Epithelial cell of umbilical artery (primary cell): Measurements from ENCODE around the gene ZNF444. TPM values are rescaled to one million over a fixed set of nuclear protein-coding genes. Genes with fewer than 3 reads are reported as not detected.

Experiments used
- total RNA-seq: library from RNA; depleted of rRNA; stranded (reverse); fragments of >200 nt; gene quantifications from 2 replicates; pipeline ENCODE4 v1.2.3, GENCODE V29; 2014

The ZNF444 gene
- total RNA-seq = 13.1 and 16.9 TPM in 2 replicates

DNA sequence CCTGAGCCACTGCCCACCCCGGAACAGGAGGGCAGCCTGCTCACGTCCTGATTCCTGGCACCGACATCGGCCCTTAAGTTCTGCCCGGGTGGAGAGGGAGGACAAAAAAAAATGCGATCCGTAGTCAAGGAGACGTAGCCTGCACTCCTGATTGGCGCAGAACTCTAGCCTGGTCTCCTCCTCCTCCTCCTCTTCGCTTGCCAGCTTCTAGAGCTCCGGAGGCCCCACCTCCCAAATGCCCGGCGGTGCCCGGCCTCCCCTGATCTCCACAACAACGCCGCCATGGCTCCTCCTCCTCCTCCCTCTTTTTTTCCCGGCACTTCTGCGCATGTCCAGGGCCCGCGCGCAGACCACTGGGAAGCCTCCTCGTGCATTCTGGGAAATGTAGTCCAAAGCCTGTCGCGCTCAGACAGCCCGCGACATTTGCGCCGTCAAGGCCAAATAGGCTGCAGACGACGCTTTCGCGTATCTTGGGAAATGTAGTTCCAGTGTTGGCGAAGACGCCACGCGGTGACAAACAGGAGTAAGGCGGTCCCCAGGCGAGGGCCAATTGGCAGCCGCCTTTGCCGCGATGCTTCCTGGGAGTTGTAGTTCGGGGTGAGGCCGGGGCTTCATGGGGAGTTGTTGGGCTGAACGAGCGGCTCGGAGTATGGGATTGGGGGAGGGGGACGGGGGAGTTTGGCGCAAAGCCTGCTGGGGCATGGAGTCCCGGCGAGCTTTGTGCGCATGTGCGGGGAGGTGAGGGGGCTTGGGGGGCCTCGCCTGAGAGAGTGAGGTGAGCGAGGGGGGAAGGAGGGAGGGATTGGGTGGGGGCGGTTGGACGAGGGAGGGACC, at the start of gene ZNF444:
Gene ZNF444 (plus strand): TSS at position 705 of the 834 bp plus-strand sequence. CDS start 5,625 bp downstream, outside the sequence.

DNA sequence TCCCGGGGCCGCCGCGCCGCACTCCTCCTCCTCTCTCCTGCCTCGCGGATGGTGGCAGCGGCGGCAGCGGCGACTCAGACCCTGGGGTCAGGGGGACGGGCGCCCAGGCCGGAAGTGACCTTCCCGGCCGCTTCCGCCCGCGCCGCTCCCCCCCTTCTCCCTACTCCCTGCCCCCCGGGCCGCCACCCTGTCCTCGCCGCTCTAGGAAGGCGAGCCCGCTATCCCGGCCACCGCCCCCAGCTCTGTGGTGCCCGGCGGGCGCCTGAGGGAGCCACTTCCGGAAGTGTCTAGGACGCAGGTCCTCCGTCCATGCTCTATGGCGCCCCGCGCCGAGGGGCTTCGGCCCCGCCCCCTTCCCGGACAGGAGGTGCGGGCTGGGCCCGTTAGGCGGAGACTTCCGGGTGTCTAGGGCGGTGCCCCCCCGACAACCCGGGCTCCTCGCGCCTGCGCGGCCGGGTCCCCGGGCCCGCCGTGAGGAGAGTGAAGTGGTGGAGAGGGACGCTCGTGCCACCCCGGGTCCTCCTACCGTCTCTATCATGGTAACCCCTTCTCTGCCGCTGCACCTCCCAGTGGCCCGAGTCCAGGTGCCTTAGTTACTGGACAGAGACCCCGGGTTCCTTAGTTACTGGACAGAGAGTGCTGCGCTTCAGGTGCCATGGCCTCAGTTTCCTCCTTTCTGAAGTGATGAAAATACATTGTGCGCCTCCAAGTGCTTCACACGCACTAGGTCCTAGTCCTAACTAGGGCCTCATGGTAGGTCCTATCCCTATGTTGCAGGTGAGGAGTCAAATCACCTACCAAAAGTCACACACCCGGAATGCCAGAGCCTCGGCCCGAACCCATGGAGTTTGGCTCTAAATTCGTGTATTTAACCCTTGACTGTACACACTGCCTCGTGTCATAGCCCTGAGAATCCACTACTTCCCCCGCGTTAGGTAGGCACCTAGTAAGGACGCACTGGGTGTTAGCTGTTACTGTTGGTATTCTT, 19.6 kb upstream of the ZNF444 start, which contains the start of gene ZNF787:
Gene ZNF787 (minus strand): TSS at position 116 of the 988 bp plus-strand sequence. CDS start 18,078 bp downstream, outside the sequence.

DNA sequence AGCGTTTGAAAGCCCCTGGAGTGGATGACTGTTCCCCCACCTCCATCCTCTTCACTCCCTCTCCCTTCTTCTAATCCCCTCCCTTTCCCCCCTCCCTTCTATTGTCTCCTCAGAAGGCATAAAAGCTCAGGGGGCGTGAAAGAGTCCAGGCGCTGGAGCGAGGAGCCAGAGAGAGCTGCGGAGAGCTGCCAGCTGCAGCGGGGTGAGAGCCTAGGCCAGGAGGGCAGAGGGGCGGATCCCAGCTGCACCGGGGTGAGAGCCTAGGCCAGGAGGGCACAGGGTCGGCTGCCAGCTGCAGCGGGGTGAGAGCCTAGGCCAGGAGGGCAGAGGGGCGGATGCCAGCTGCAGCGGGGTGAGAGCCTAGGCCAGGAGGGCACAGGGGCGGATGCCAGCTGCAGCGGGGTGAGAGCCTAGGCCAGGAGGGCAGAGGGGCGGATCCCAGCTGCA, 34.8 kb downstream of the ZNF444 start, which contains the start of gene GALP:
Gene GALP (plus strand): TSS at position 148 of the 447 bp plus-strand sequence. CDS start 1,101 bp downstream, outside the sequence.

DNA sequence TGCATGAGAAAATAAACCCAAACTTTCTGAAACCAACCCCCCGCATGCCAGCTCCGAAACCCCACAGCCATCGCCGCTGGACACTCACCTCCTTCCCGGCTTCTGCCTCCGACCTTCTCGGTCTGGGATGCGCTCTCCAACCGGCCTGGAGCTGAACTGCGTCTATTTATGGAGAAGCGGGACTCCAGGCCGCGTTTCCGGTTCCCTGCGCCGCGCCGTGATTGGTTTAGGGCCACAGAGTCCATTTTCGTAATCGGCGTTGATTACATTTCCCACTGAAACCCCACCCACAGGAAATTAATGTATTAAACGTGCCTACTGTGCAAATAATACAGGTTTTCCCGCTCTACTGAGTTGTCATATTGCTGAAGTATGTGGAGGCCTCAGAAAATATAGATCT, 56.6 kb downstream of the ZNF444 start, which contains the start of gene ZSCAN5B:
Gene ZSCAN5B (minus strand): TSS at position 138 of the 400 bp plus-strand sequence. CDS start 4,731 bp downstream, outside the sequence.

DNA sequence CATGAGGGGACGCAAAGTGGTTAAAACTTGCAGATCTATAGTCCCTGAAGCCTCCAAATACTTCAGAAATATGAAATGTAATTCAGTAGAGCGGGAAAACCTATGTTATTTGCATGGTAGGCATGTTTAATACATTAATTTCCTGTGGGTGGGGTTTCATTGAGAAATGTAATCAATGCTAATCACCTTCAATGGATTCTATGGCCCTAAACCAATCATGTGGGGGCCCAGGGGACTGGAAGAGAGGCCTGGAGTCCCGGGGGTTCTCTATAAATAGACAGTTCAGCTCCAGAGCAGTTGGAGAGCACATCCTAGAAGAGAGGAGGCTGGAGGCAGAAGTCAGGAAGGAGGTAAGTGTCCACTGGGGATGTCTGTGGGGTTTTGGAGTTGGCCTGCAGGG, 60.9 kb downstream of the ZNF444 start, which contains the start of gene ZSCAN5C:
Gene ZSCAN5C (plus strand): TSS at position 301 of the 400 bp plus-strand sequence. CDS start 3,641 bp downstream, outside the sequence.

Other genes starting within 250 kb of the ZNF444 start
- gene NLRP13, start 209.0 kb upstream of the ZNF444 start, total RNA-seq = not detected in 2 replicates
- not detected in 2 replicates for gene NLRP8, start 193.5 kb upstream of the ZNF444 start, total RNA-seq
- gene NLRP5, start 154.5 kb upstream of the ZNF444 start, total RNA-seq = not detected in 2 replicates
- 20.4 and 25.0 TPM in 2 replicates for gene ZNF787, start 20.0 kb upstream of the ZNF444 start, total RNA-seq
- not detected in 2 replicates for gene GALP, start 34.7 kb downstream of the ZNF444 start, total RNA-seq
- not detected in 2 replicates for gene ZSCAN5B, start 56.5 kb downstream of the ZNF444 start, total RNA-seq
- gene ZSCAN5C, start 61.0 kb downstream of the ZNF444 start, total RNA-seq = not detected in 2 replicates
- gene EDDM13, start 131.5 kb downstream of the ZNF444 start, total RNA-seq = 0.32 and 1.5 TPM in 2 replicates
- 5.0 and 5.5 TPM in 2 replicates for gene ZSCAN5A, start 173.6 kb downstream of the ZNF444 start, total RNA-seq